ENCODE data around the gene HPCAL1.

HPCAL1 gene

DNA sequence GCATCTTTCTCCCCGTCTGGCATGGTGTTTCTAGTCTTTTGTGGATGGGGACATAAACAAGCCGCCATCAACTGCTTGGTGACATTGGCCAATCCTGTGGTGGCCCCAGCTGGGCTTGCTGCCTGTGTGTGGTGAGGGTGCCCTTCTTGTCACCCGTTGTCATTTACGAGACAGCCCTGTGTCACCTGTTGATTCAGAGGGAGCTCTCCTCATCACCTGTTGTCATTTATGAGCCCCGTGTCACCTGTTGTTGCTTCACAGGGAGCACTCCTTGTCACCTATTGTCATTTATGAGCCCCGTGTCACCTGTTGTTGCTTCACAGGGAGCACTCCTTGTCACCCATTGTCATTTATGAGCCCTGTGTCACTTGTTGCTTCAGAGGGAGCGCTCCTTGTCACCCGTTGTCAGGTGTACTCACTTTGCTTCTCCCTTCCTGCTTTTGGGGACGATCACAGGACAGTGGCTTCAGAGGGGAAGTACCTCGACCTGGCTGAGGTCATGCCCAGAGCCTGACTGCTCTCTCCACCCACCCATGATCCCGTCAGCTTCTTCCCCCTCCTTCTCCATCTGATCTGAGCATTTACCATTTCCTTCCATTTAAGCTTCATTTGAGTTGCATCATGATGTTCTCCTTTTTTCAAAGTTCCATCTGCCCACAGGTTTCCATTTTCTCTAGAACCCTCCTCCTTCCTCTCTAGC lies 29.1 kb downstream of the HPCAL1 start:
- Histone ChIP-seq H4K20me1 (ENCODE audit: low read depth, low read length) (no peaks in the 10 kb centered on the region), H3K4me3 (ENCODE audit: insufficient read depth, low read length, poor library complexity, severe bottlenecking) (no peak overlapping the region), H2AFZ (ENCODE audit: low read depth, low read length, severe bottlenecking) (no peak overlapping the region), H3K9me3 (ENCODE audit: insufficient read depth, low read length) (no peaks in the 10 kb centered on the region), H3K27me3 (ENCODE audit: low read length) (no peaks in the 10 kb centered on the region), H3K4me2 (ENCODE audit: low read depth, low read length, poor library complexity, severe bottlenecking) (no peak overlapping the region), H3F3A (ENCODE audit: insufficient read depth) (no peaks in the 10 kb centered on the region), H3K9me2 (replicated peaks; ENCODE audit: insufficient read depth, low read length) (no peaks in the 10 kb centered on the region), H3K27ac (ENCODE audit: low read depth, low read length) (no peak overlapping the region), H3K79me2 (ENCODE audit: insufficient read depth, low read length) (no peaks in the 10 kb centered on the region), H3K9ac (ENCODE audit: low read length) (no peak overlapping the region), H3K36me3 (ENCODE audit: low read length) (no peaks in the 10 kb centered on the region)
- TF ChIP-seq, protein P1, sequence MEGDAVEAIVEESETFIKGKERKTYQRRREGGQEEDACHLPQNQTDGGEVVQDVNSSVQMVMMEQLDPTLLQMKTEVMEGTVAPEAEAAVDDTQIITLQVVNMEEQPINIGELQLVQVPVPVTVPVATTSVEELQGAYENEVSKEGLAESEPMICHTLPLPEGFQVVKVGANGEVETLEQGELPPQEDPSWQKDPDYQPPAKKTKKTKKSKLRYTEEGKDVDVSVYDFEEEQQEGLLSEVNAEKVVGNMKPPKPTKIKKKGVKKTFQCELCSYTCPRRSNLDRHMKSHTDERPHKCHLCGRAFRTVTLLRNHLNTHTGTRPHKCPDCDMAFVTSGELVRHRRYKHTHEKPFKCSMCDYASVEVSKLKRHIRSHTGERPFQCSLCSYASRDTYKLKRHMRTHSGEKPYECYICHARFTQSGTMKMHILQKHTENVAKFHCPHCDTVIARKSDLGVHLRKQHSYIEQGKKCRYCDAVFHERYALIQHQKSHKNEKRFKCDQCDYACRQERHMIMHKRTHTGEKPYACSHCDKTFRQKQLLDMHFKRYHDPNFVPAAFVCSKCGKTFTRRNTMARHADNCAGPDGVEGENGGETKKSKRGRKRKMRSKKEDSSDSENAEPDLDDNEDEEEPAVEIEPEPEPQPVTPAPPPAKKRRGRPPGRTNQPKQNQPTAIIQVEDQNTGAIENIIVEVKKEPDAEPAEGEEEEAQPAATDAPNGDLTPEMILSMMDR (IDR thresholded peaks at IDR 0.05; ENCODE audit: insufficient read depth, low read length, poor library complexity, severe bottlenecking) = no peak
- no peak for TF ChIP-seq EZH2phosphoT487 (conservative IDR thresholded peaks at IDR 0.05; ENCODE audit: low read length)

DNA sequence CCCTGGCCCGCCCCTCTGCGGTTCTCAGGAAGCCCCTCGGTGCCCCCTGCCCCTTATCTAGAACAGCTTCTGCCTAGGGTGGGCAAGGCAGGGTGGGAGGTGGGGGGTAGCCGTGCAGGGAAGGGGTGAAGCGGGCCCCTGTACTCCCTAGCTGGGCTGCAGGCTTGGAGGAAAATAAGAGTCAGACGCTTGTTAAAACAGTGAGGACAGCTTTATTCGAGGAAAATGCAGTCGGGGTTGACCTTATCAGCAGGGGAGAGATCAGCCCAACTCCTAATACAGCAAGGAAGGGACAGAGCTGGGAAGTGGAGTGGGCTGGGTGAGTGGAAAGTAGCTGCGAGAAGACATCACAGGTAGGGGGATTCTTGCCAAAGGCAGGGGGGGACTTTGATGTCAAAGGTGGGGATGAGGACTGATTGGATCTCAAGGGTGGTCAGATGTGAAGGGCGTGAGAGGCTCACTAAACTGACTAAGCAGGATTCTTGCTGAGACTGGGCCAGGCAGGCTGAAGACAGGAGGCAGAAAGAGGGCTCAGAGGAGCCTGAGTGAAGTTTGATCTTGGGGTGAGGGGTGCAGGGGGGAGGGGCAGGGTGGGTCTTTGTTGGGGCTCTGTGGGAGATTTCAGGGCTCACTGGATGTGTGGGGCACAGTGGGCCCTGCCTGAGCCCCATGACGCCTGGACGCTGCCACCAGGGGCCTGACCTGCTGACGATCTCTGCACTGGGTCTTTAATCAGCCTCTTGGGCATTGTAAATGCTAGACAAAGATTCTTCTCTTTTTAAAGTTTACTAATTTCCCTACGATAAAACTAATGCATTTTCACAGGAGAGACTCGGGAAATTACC lies 29.9 kb downstream of the HPCAL1 start:
- Histone ChIP-seq H3F3A (ENCODE audit: insufficient read depth) (no peaks in the 10 kb centered on the region), H2AFZ (ENCODE audit: low read depth, low read length, severe bottlenecking) (no peak overlapping the region), H3K4me3 (ENCODE audit: insufficient read depth, low read length, poor library complexity, severe bottlenecking) (no peak overlapping the region), H3K79me2 (ENCODE audit: insufficient read depth, low read length) (no peaks in the 10 kb centered on the region), H3K9me2 (replicated peaks; ENCODE audit: insufficient read depth, low read length) (no peaks in the 10 kb centered on the region), H4K20me1 (ENCODE audit: low read depth, low read length) (no peaks in the 10 kb centered on the region), H3K36me3 (ENCODE audit: low read length) (no peaks in the 10 kb centered on the region), H3K27me3 (ENCODE audit: low read length) (no peaks in the 10 kb centered on the region), H3K27ac (ENCODE audit: low read depth, low read length) (no peak overlapping the region), H3K4me2 (ENCODE audit: low read depth, low read length, poor library complexity, severe bottlenecking) (no peak overlapping the region), H3K9ac (ENCODE audit: low read length) (no peak overlapping the region), H3K9me3 (ENCODE audit: insufficient read depth, low read length) (no peaks in the 10 kb centered on the region)
- TF ChIP-seq EZH2phosphoT487 (conservative IDR thresholded peaks at IDR 0.05; ENCODE audit: low read length) = no peak
- TF ChIP-seq, protein P1 (IDR thresholded peaks at IDR 0.05; ENCODE audit: insufficient read depth, low read length, poor library complexity, severe bottlenecking) = no peak

DNA sequence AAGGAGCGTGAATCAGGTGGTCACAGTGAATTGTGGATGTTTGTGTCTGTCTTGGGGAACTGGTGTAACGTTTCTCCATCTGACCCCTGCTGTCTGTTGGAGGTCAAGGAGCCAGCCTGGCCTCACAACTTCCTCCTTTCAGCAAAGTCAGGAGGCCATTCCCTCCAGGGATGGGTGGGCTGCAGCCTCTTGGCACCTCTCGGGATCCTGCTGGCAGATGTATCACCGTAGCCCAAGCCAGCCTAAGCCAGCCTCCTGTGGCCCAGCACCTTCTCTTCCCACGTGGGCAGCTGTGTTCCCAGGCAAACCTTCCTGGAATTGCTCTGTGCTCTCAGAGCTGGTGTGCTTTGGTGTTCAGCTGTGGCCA lies 30.5 kb downstream of the HPCAL1 start:
- no peak overlapping the region for H3K4me2 ChIP-seq (ENCODE audit: low read depth, low read length, poor library complexity, severe bottlenecking)
- no peaks in the 10 kb centered on the region for H3K36me3 ChIP-seq (ENCODE audit: low read length)
- H4K20me1 ChIP-seq (ENCODE audit: low read depth, low read length) = no peaks in the 10 kb centered on the region
- H3K4me3 ChIP-seq (ENCODE audit: insufficient read depth, low read length, poor library complexity, severe bottlenecking) = no peak overlapping the region
- no peak for TF ChIP-seq EZH2phosphoT487 (conservative IDR thresholded peaks at IDR 0.05; ENCODE audit: low read length)
- TF ChIP-seq, protein P1 (IDR thresholded peaks at IDR 0.05; ENCODE audit: insufficient read depth, low read length, poor library complexity, severe bottlenecking) = no peak
- no peaks in the 10 kb centered on the region for H3K79me2 ChIP-seq (ENCODE audit: insufficient read depth, low read length)
- H2AFZ ChIP-seq (ENCODE audit: low read depth, low read length, severe bottlenecking) = no peak overlapping the region
- H3K27me3 ChIP-seq (ENCODE audit: low read length) = no peaks in the 10 kb centered on the region
- H3K9ac ChIP-seq (ENCODE audit: low read length) = no peak overlapping the region
- no peaks in the 10 kb centered on the region for H3K9me3 ChIP-seq (ENCODE audit: insufficient read depth, low read length)
- no peak overlapping the region for H3K27ac ChIP-seq (ENCODE audit: low read depth, low read length)
- H3F3A ChIP-seq (ENCODE audit: insufficient read depth) = no peaks in the 10 kb centered on the region
- H3K9me2 ChIP-seq (replicated peaks; ENCODE audit: insufficient read depth, low read length) = no peaks in the 10 kb centered on the region

All from SU-DHL-6 (cell line).